Heart left ventricle (tissue), 16 donors: ENCODE measurements around the gene GALNTL6. TPM values are rescaled to one million over a fixed set of nuclear protein-coding genes. Genes with fewer than 3 reads are reported as not detected.

Source experiments
- ATAC-seq, 4 donors: fragments of 200-7000 bp; cut with Tn5 transposase; one replicate each; pipeline ENCODE4 v1.9.1; 2020 to 2022; ENCODE audit warnings: moderate library complexity in 4 of 4, mild to moderate bottlenecking in 3 of 4, moderate number of reproducible peaks in 1 of 4
- DNase-seq, 5 donors: peaks; one replicate each; pipeline ENCODE4 v3.0.0-alpha.2; 2020
- H3K27ac ChIP-seq, 12 donors: fragments of 200-600 bp; sonication (generic) in 4 of 12; one replicate each; pipeline versions ENCODE4 v1.5.0 to v1.8.0; 2016 to 2022; ENCODE audit warnings: mild to moderate bottlenecking in 2 of 12
- H3K27me3 ChIP-seq, 9 donors: fragments of 200-600 bp; sonication (generic) in 2 of 9; one replicate each; pipeline versions ENCODE4 v1.5.1 to v1.8.0; 2016 to 2022; ENCODE audit warnings: mild to moderate bottlenecking in 3 of 9
- H3K36me3 ChIP-seq, 9 donors: fragments of 200-600 bp; sonication (generic) in 2 of 9; one replicate each; pipeline versions ENCODE4 v1.5.0 to v1.8.0; 2018 to 2022; ENCODE audit warnings: mild to moderate bottlenecking in 2 of 9
- H3K4me1 ChIP-seq, 12 donors: fragments of 200-600 bp; sonication (generic) in 4 of 12; one replicate each; pipeline versions ENCODE4 v1.5.0 to v1.8.0; 2016 to 2022; ENCODE audit warnings: mild to moderate bottlenecking in 3 of 12
- H3K4me3 ChIP-seq, 12 donors: fragments of 200-600 bp; sonication (generic) in 4 of 12; one replicate each; pipeline versions ENCODE4 v1.5.0 to v1.8.0; 2017 to 2022; ENCODE audit warnings: mild to moderate bottlenecking in 9 of 12, moderate library complexity in 4 of 12
- H3K9me3 ChIP-seq, 12 donors: fragments of 200-600 bp; sonication (generic) in 4 of 12; one replicate each; pipeline versions ENCODE4 v1.5.0 to v1.8.0; 2016 to 2022; ENCODE audit warnings: mild to moderate bottlenecking in 1 of 12
- POLR2A ChIP-seq, 2 donors: fragments of 450-650 bp; IDR thresholded peaks; one replicate each; pipeline ENCODE4 v1.6.1; 2017; ENCODE audit warnings: antibody characterized with exemption in 2 of 2, mild to moderate bottlenecking in 2 of 2, moderate library complexity in 2 of 2
- WGBS, 4 donors: extraction: QIAGEN DNeasy Blood & Tissue Kit in 2 of 4; methylation state at CpG; one replicate each; pipeline versions ENCODE4 v1.1.5 to v1.1.7; 2013 to 2018; 5-methylcytosine and 5-hydroxymethylcytosine counted together
- intact Hi-C, 10 donors: fragments of 100-400 bp; cut with DNase I; formaldehyde crosslinking; loops; one replicate each; pipeline versions ENCODE4 v1.11.1 to v1.14.2; 2022
- polyA plus RNA-seq, 2 donors: library from polyadenylated mRNA; stranded (reverse); fragments of 200-250 nt; gene quantifications; one replicate each; pipeline ENCODE4 v1.2.3, GENCODE V29; 2013
- total RNA-seq, 9 donors: library from RNA; depleted of rRNA in 2 of 9; stranded (reverse); fragments of >200 nt in 2 of 9; fragmentation: NEBNext Ultra II Directional in 3 of 9; extraction: Animal tissue kit (Norgen Biotek cat#: 25700) in 3 of 9; gene quantifications; one replicate each; pipeline versions ENCODE4 v1.1.0 to v1.2.4, GENCODE V29; 2016 to 2023
- TF ChIP-seq, protein P1 (sequence below), 12 donors: fragments of 200-600 bp; sonication (generic) in 4 of 12; IDR thresholded peaks; one replicate each; pipeline versions ENCODE4 v1.5.0 to v1.8.0; 2018 to 2022; ENCODE audit warnings: antibody characterized with exemption in 12 of 12, mild to moderate bottlenecking in 5 of 12
- donor health status: ischemic (EF 13 %, LVEDD 7.1; RV severe dilation, severe dysfunction).
- donor health status: healthy with polysubstance abuse.
- donor health status: DM: no; HTN: yes; CAD: no.
- donor health status: DM: no; HTN: no; CAD: no.
- donor health status: ischemic (EF 25% LVEDD 6.9; RV normal size, moderate dysfunction).
- donor health status: ischemic (EF 25% LVEDD 5.7; RV mildly dilated, moderate dysfunction).
- donor health status: healthy.
- donor health status: DM: yes; HTN: yes; CAD: no.
- donor health status: ischemic (EF 35%, LVEDD 5.7; RV mildly dilated, moderate dysfunction).
- donor health status: nonischemic (EF 11% LVEDD 7.7; RV severe dilation, severe dysfunction).
- donor health status: DM: yes; HTN: yes; CAD: no.
- donor health status: PGD.
- donor health status: ischemic (EF 29% LVEDD 5.4; RV normal size, mild dysfunction).
- donor health status: nonischemic (EF 23%, LVEDD 6.1; RV moderate dilation, normal function).

The GALNTL6 gene
- total and polyA plus RNA-seq, 11 donors: 0.33 to 0.52 TPM; not detected in 9

DNA sequence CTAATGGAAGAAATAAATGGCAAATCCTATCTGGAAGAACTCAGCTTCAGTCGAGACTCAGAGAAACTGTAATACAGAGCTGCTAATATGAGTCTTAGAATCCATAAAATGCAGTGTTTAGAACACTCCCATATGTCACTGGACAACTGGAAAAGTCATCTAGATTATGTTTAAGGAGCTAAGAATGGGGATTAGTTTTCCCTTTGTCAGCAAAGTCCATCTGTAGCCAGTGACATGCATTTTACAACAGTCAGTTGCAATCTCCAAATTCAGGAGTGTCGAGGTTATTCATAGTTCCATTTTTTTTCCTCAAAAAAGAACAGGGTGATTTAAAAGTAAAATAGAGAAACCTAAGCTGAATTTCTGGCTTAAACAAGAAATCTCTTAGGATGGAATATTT lies 838.8 kb downstream of the GALNTL6 start:
- H3K27me3 ChIP-seq: no peaks in the 10 kb centered on the region
- intact Hi-C loops: no loop called here
- H3K4me1 ChIP-seq: no peaks in the 10 kb centered on the region
- no peaks in the 10 kb centered on the region for H3K36me3 ChIP-seq
- no peak for ATAC-seq
- no peak for DNase-seq
- TF ChIP-seq, protein P1, sequence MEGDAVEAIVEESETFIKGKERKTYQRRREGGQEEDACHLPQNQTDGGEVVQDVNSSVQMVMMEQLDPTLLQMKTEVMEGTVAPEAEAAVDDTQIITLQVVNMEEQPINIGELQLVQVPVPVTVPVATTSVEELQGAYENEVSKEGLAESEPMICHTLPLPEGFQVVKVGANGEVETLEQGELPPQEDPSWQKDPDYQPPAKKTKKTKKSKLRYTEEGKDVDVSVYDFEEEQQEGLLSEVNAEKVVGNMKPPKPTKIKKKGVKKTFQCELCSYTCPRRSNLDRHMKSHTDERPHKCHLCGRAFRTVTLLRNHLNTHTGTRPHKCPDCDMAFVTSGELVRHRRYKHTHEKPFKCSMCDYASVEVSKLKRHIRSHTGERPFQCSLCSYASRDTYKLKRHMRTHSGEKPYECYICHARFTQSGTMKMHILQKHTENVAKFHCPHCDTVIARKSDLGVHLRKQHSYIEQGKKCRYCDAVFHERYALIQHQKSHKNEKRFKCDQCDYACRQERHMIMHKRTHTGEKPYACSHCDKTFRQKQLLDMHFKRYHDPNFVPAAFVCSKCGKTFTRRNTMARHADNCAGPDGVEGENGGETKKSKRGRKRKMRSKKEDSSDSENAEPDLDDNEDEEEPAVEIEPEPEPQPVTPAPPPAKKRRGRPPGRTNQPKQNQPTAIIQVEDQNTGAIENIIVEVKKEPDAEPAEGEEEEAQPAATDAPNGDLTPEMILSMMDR (IDR thresholded peaks at IDR 0.05): no peak
- TF ChIP-seq POLR2A (IDR thresholded peaks at IDR 0.05): no peak
- 66 to 76% (median 72%) methylated on average over 2 of the region's 2 CpGs for WGBS, 4 donors
- H3K4me3 ChIP-seq: no peak overlapping the region
- no peak overlapping the region for H3K27ac ChIP-seq
- peaks cover 0 to 2% (median 0%) of the 10 kb centered on the region in 12 donors for H3K9me3 ChIP-seq

DNA sequence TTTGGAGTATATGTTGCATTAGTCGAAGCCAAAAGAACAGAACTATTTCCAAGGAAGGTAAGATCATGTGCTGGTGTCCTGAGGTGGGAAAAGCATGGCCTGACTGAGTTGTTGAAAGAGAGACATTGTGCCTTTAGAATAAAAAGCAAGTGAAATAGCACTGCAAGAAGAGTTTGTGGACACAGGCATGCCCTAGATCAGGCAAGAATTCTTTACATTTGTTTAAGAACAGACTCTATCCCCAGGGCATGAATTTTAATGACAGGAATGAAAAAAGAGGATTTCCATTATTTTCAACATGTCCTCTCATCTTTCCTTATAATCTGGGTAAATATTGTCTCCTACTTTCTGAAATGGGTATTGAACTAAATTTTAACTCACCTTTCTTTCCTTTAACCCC lies 839.2 kb downstream of the GALNTL6 start:
- H3K9me3 ChIP-seq: peaks cover 0 to 5% (median 0%) of the 10 kb centered on the region in 12 donors
- TF ChIP-seq POLR2A (IDR thresholded peaks at IDR 0.05): no peak
- TF ChIP-seq, protein P1 (IDR thresholded peaks at IDR 0.05): no peak
- no peak for ATAC-seq

DNA sequence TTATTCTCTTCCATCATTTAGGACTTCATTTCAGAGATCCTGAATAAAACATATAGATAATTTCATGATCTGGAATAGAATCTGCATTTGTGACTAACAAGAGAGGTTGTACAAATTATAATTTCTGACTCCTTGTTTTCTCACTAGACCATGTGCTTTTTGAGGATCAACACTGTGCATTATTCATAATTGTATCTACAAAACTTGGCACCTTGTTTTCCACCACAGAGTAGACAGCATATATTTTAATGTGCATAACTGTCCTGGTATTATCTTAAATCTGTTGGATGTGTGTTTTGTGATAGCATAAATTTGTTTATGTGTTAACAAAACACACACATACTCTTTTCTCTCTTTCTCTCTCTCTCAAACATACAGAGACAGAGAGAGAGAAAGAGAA lies 840.5 kb downstream of the GALNTL6 start:
- DNase-seq (no peak), ATAC-seq (no peak)
- no peaks in the 10 kb centered on the region for H3K36me3 ChIP-seq
- H3K27ac ChIP-seq: no peak overlapping the region
- TF ChIP-seq POLR2A (IDR thresholded peaks at IDR 0.05): no peak
- TF ChIP-seq, protein P1 (IDR thresholded peaks at IDR 0.05): no peak
- H3K27me3 ChIP-seq: no peaks in the 10 kb centered on the region
- no peak overlapping the region for H3K4me3 ChIP-seq
- peaks cover 0 to 5% (median 0%) of the 10 kb centered on the region in 12 donors for H3K9me3 ChIP-seq
- intact Hi-C loops: no loop called here
- no peaks in the 10 kb centered on the region for H3K4me1 ChIP-seq

More for the DNA sequence above, 839.2 kb downstream of the GALNTL6 start:
- no peaks in the 10 kb centered on the region for H3K4me1 ChIP-seq
- H3K27me3 ChIP-seq: no peaks in the 10 kb centered on the region
- H3K36me3 ChIP-seq: no peaks in the 10 kb centered on the region
- WGBS, 4 donors: 71 to 81% (median 75%) methylated on average over 1 of the region's 1 CpG
- no peak for DNase-seq
- intact Hi-C loops: no loop called here
- H3K4me3 ChIP-seq: no peak overlapping the region
- H3K27ac ChIP-seq: no peak overlapping the region

DNA sequence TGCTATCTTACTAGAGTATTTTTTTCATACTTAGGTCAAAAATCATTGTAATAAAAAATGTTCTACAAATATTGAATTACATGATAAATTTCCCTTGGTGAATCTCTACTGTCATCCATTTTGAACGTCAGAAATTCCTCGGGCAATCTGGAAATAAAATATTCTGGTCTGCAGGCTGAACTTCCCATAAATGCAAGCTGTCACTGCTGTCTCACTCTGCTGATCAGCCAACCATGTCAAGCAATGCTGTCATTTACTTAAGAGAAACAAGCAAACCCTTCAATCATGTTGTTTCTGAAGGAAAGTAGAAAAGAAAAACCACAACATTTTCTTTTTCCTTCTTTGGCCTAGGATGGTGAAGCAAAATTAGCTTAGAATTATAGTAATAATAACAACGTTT lies 841.3 kb downstream of the GALNTL6 start:
- no peak for TF ChIP-seq POLR2A (IDR thresholded peaks at IDR 0.05)
- Histone ChIP-seq H3K27ac (no peak overlapping the region), H3K4me3 (no peak overlapping the region), H3K36me3 (no peaks in the 10 kb centered on the region), H3K4me1 (no peaks in the 10 kb centered on the region), H3K9me3 (peaks cover 0 to 5% (median 0%) of the 10 kb centered on the region in 12 donors), H3K27me3 (no peaks in the 10 kb centered on the region)
- ATAC-seq: no peak
- intact Hi-C loops: no loop called here
- DNase-seq: no peak
- WGBS, 4 donors: 65 to 75% (median 71%) methylated on average over 3 of the region's 3 CpGs

DNA sequence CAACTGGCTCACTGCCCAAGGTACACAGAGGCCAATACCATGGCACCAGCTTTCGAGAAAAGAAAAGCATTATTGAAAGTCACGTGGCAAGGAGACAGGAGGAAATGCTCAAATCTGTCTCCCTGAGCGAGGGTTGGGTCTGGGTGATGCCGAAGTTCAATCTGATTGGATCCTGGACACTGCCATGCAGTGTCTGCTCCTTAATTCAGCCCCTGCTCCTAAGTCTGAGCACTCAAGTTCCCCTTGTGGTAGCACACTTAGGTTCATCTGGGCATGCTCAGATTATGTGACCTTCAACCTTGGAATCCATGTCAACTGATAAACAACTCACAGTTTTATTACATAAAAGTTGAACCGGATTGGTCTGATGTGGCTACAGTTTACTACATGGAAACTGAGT lies 842.9 kb downstream of the GALNTL6 start:
- H3K4me1 ChIP-seq: no peaks in the 10 kb centered on the region
- no peak for TF ChIP-seq POLR2A (IDR thresholded peaks at IDR 0.05)
- TF ChIP-seq, protein P1 (IDR thresholded peaks at IDR 0.05): no peak
- DNase-seq (no peak), ATAC-seq (no peak)
- 64 to 73% (median 68%) methylated on average over 5 of the region's 5 CpGs for WGBS, 4 donors
- no peak overlapping the region for H3K27ac ChIP-seq
- no peak overlapping the region for H3K4me3 ChIP-seq
- peaks cover 0 to 5% (median 0%) of the 10 kb centered on the region in 12 donors for H3K9me3 ChIP-seq
- H3K27me3 ChIP-seq: no peaks in the 10 kb centered on the region
- H3K36me3 ChIP-seq: no peaks in the 10 kb centered on the region
- intact Hi-C loops: no loop called here
